ENCODE results near the gene AHRR.
A peak's percentile ranks its signal among the peaks of the same experiment; 100 is the strongest.

Gene AHRR

DNA sequence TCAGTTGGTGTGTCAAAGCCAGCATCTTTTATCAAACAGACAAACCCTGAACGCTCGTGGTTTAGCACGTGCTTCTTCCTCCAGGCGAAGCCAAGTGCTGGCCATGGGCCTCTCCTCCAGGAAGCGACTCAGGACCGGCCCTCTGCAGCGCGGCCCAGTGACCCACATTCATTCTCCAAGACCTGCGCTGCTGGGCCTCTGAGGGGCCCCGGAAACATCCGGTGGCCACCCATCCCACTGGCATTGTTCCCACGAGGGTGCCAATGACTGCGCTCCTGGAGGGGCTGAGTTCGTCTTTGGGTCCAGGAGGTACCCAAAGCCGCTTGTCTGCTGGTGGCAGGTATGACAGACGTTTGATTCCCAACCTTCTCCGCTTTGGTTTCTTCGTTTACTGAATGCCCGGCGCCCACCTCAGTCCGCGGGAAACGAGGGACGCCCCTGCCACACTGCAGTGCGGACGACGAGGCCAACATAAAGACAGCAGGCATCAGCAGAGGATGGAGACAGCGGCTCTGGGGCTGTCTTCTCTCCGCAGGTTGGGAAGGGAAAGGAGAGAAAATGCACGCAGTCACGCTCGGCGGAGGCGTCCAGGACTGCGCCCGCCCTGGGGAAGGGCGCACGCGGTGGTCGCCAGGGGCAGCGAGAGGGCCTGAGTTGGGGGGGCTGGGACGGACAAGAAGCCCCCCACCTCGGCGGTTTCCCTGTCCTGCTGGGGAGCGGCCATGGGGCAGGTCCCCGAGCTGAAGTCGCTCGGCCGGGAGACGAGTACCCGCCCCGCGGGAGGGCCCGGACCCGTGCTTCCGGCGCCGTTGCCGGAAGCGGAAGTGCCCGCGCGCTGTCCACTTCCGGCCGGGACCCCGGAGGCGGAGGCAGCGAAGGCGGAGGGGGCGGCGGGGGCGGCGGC, 121.1 kb downstream of the AHRR start, which contains the start of gene EXOC3:
TSS of gene EXOC3 (plus strand) at position 842 of the 904 bp plus-strand sequence. CDS start 3,030 bp downstream, outside the sequence.
- H3K27ac ChIP-seq: peak within 1 kb of the TSS; percentile 56 to 84
- peak; percentile 77 for DNase-seq (ENCODE audit: low spot score)
- TF ChIP-seq CTCF (IDR thresholded peaks at IDR 0.05): no peak
- H3K4me3 ChIP-seq: peak within 1 kb of the TSS; percentile 83

- Histone ChIP-seq H3K4me3 (peak overlapping the region; percentile 83), H3K27ac (peak overlapping the region; percentile 56 to 84)
- TF ChIP-seq CTCF (IDR thresholded peaks at IDR 0.05): no peak
- DNase-seq (ENCODE audit: low spot score): peak; percentile 59
Measured at GRCh38 chr5:443239-444151, 122.0 kb downstream of the AHRR start.

DNA sequence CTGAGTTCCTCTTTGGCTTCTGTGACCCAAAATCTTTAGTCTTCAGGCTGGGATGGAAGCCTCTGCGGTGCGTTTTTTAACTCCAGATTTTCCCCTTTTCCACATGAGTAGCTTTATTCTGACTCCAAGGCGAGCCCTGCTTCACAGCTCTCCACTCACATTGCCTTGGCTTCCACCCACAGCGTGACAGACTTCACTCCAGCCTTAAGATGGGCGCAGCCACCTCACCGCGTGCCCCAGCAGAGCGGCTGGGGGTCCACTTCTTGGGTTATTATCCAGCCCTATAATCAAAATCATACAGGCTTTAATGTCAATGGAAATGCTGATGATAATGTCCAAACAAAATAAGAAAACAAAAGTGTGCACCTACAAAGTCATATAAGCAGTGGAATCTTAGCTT, 122.7 kb downstream of the AHRR start:
- Histone ChIP-seq H3K27ac (no peak overlapping the region), H3K4me3 (peak overlapping the region; percentile 83)
- DNase-seq (ENCODE audit: low spot score): no peak
- no peak for TF ChIP-seq CTCF (IDR thresholded peaks at IDR 0.05)

- H3K4me3 ChIP-seq: no peak overlapping the region
- no peak for TF ChIP-seq CTCF (IDR thresholded peaks at IDR 0.05)
- H3K27ac ChIP-seq: no peak overlapping the region
- DNase-seq (ENCODE audit: low spot score): no peak
Measured at GRCh38 chr5:445591-445990, 124.1 kb downstream of the AHRR start.

DNA sequence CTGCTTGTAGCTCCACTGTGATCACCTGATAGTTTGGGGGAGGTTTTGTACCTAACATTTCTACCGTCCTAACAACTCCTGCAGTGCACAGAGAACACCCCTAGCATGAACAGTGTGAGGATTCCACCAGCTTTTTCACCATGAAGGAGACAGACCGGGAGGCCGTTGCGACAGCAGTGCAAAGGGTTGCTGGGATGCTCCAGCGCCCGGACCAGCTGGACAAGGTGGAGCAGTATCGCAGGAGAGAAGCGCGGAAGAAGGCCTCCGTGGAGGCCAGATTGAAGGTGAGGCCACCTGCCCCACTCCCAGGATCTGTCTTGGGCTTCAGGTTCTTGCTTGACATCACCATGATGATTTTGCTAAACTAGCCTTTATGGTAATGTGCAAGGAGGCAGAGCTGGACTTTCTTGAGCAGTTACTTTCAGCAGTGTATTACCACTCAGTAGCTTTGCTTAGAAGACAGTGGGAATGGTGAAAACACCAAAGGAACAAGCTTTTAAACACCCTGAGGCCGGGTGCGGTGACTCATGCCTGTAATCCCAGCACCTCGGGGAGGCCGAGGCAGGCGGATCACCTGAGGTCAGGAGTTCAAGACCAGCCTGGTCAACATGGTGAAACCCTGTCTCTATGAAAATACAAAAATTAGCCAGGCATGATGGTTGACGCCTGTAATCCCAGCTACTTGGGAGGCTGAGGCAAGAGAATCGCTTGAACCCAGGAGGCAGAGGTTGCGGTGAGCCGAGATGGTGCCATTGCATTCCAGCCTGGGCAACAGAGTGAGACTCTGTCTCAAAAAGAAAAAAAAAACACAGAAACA, 124.8 kb downstream of the AHRR start:
- TF ChIP-seq CTCF (IDR thresholded peaks at IDR 0.05): no peak
- no peak for DNase-seq (ENCODE audit: low spot score)
- Histone ChIP-seq H3K27ac (no peak overlapping the region), H3K4me3 (no peak overlapping the region)

DNA sequence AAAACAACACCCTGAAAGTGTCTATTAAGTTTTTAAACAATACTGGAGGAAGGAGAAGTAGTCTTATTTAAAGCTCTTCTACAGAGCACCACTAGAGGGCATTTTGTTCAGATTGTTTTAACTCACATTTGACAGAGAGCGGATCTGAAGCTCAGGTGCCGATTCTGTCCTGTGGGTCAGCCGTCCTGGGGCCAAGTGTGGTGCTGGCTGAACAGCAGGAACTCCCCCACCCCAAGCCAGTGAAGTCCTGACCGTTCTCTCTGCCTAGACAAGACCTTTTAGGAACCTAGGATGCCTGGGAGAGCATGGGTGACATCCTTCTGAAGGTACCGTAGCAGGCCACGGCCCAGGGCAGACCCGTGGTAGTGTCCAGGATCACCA, 125.4 kb downstream of the AHRR start:
- no peak for DNase-seq (ENCODE audit: low spot score)

More for the DNA sequence above, 125.4 kb downstream of the AHRR start:
- Histone ChIP-seq H3K27ac (no peak overlapping the region), H3K4me3 (no peak overlapping the region)
- TF ChIP-seq CTCF (IDR thresholded peaks at IDR 0.05): no peak
